ENCODE measurements around the gene PCDHB12.
"Not testable (repeated sequence)": the region's sequence is repeated elsewhere in the genome, so short reads cannot be mapped to it uniquely, and the experiment has no call there.

Gene PCDHB12

GRCh38 chr5:141241496-141241895 is 33.0 kb downstream of the PCDHB12 start (continued):
- TF ChIP-seq ZNF19 (tag by site-specific recombination; IDR thresholded peaks at IDR 0.05; ENCODE audit: low read depth) = no peak
- no peak for TF ChIP-seq ZNF560 (tag by site-specific recombination; IDR thresholded peaks at IDR 0.05; ENCODE audit: borderline replicate concordance)
- no peak for TF ChIP-seq ZNF350 (tag by site-specific recombination; IDR thresholded peaks at IDR 0.05)
- TF ChIP-seq ZNF580 (tag by site-specific recombination; IDR thresholded peaks at IDR 0.05) = no peak

- peak within 1 kb of the TSS; percentile 15 for H3K4me3 ChIP-seq (ENCODE audit: low read depth, low read length)
- no peaks in the 10 kb centered on the region for H3K4me1 ChIP-seq (ENCODE audit: control insufficient read depth, insufficient read depth, low read length)
- TF ChIP-seq ZNF654 (tag by site-specific recombination; IDR thresholded peaks at IDR 0.05; ENCODE audit: low read depth) (peak; percentile 75), TRIM28 (IDR thresholded peaks at IDR 0.05; ENCODE audit: borderline replicate concordance, low read length) (no peak), ZBTB17 (tag by site-specific recombination; IDR thresholded peaks at IDR 0.05) (peak; percentile 74), ZNF660 (tag by site-specific recombination; IDR thresholded peaks at IDR 0.05) (0 out of 2 replicates have a peak, but pooled peaks have one; percentile 29), SCRT1 (tag by site-specific recombination; IDR thresholded peaks at IDR 0.05; ENCODE audit: borderline replicate concordance) (no peak)
- CTCF ChIA-PET = interaction anchor here (0.5 to 3.2 kb wide), 22 partner anchors 11 to 1183 kb away, joined by 3 to 18 read pairs (median 4); partner anchors contain the start of genes PCDHB7, PCDHB9, PCDHGA2 and PCDHGA6
- POLR2A ChIA-PET = no interaction called here
- H3K36me3 ChIP-seq (ENCODE audit: control insufficient read depth in 2 of 2, insufficient read depth in 1 of 2, low read length in 2 of 2) = no peaks in the 10 kb centered on the region
- no peaks in the 10 kb centered on the region; the same call in 1 of the 2 replicates for H3K9me3 ChIP-seq (ENCODE audit: control insufficient read depth, insufficient read depth, low read depth, low read length)
- H3K27ac ChIP-seq (ENCODE audit: extremely low read depth, low read depth, low read length) = no peak within 1 kb of the TSS
Measured at GRCh38 chr5:141245250-141245717, 36.8 kb downstream of the PCDHB12 start, which contains the start of gene PCDHB15. Gene PCDHB15, plus strand, starts transcription at chr5:141245395. Its CDS starts 184 bp downstream, at chr5:141245579.

- POLR2A ChIA-PET; H3K4me3 ChIP-seq (ENCODE audit: low read depth, low read length); H3K27ac ChIP-seq (ENCODE audit: extremely low read depth, low read depth, low read length); H3K9me3 ChIP-seq (ENCODE audit: control insufficient read depth, insufficient read depth, low read depth, low read length); H3K4me1 ChIP-seq (ENCODE audit: control insufficient read depth, insufficient read depth, low read length); H3K36me3 ChIP-seq (ENCODE audit: control insufficient read depth in 2 of 2, insufficient read depth in 1 of 2, low read length in 2 of 2): not testable (repeated sequence)
- CTCF ChIA-PET = interaction anchor here (3.2 kb wide), 1 partner anchor 311 kb away, joined by 18 read pairs; no protein-coding TSS in a partner anchor
Measured at GRCh38 chr5:141246971-141247370, 38.5 kb downstream of the PCDHB12 start.

- H3K4me1 ChIP-seq (ENCODE audit: control insufficient read depth, insufficient read depth, low read length); CTCF ChIA-PET; H3K27ac ChIP-seq (ENCODE audit: extremely low read depth, low read depth, low read length); H3K9me3 ChIP-seq (ENCODE audit: control insufficient read depth, insufficient read depth, low read depth, low read length); H3K36me3 ChIP-seq (ENCODE audit: control insufficient read depth in 2 of 2, insufficient read depth in 1 of 2, low read length in 2 of 2); POLR2A ChIA-PET; H3K4me3 ChIP-seq (ENCODE audit: low read depth, low read length): not testable (repeated sequence)
Measured at GRCh38 chr5:141247434-141247833, 38.9 kb downstream of the PCDHB12 start.

GRCh38 chr5:141250576-141250975 is 42.1 kb downstream of the PCDHB12 start:
- Histone ChIP-seq H3K27ac (ENCODE audit: extremely low read depth, low read depth, low read length) (no peak overlapping the region), H3K36me3 (ENCODE audit: control insufficient read depth in 2 of 2, insufficient read depth in 1 of 2, low read length in 2 of 2) (no peaks in the 10 kb centered on the region), H3K9me3 (ENCODE audit: control insufficient read depth, insufficient read depth, low read depth, low read length) (no peaks in the 10 kb centered on the region), H3K4me1 (ENCODE audit: control insufficient read depth, insufficient read depth, low read length) (no peaks in the 10 kb centered on the region), H3K4me3 (ENCODE audit: low read depth, low read length) (no peak overlapping the region)
- CTCF ChIA-PET = no interaction called here
- TF ChIP-seq FEZF1 (tag by site-specific recombination; IDR thresholded peaks at IDR 0.05) (no peak), ZNF26 (tag by site-specific recombination; IDR thresholded peaks at IDR 0.05) (no peak), ZNF701 (tag by site-specific recombination; IDR thresholded peaks at IDR 0.05) (no peak), ZNF19 (tag by site-specific recombination; IDR thresholded peaks at IDR 0.05; ENCODE audit: low read depth) (no peak), ZNF792 (tag by site-specific recombination; IDR thresholded peaks at IDR 0.05) (no peak), ZNF184 (tag by site-specific recombination; IDR thresholded peaks at IDR 0.05) (no peak), PRDM1 (tag by site-specific recombination; IDR thresholded peaks at IDR 0.05) (no peak), KLF17 (tag by site-specific recombination; IDR thresholded peaks at IDR 0.05) (no peak), ZNF146 (tag by site-specific recombination; IDR thresholded peaks at IDR 0.05) (no peak), IKZF3 (tag by site-specific recombination; IDR thresholded peaks at IDR 0.05) (no peak), YY2 (tag by site-specific recombination; IDR thresholded peaks at IDR 0.05) (no peak), KLF7 (tag by site-specific recombination; IDR thresholded peaks at IDR 0.05; ENCODE audit: borderline replicate concordance) (no peak), GLIS1 (tag by site-specific recombination; IDR thresholded peaks at IDR 0.05) (no peak), ZNF521 (tag by site-specific recombination; IDR thresholded peaks at IDR 0.05) (no peak), SP2 (tag by site-specific recombination; IDR thresholded peaks at IDR 0.05) (no peak), ZNF580 (tag by site-specific recombination; IDR thresholded peaks at IDR 0.05) (no peak), ZSCAN4 (tag by site-specific recombination; IDR thresholded peaks at IDR 0.05) (no peak)
- POLR2A ChIA-PET = no interaction called here
